NK-92 (cell line): Measurements from ENCODE around the gene DCST2.
A peak's percentile ranks its signal among the peaks of the same experiment; 100 is the strongest.
"Not testable (repeated sequence)": the region's sequence is repeated elsewhere in the genome, so short reads cannot be mapped to it uniquely, and the experiment has no call there.

Experiments used
- DNase-seq: peaks from one replicate; lab custom pipeline; 2025; ENCODE audit not compliant: unreplicated experiment; lab: John Stamatoyannopoulos, UW

DCST2 gene

GRCh38 chr1:154983776-154984466 lies 49.7 kb downstream of the DCST2 start:
- DNase-seq: no peak

- DNase-seq: peak; percentile 80
These were observed 50.5 kb downstream of the DCST2 start, which contains the start of gene FLAD1 for GRCh38 chr1:154982897-154983648. Gene FLAD1 (plus strand): TSS chr1:154983344. CDS start chr1:154983695, 351 bp downstream.

GRCh38 chr1:154982341-154982740 lies 51.2 kb downstream of the DCST2 start:
- no peak for DNase-seq

DNA sequence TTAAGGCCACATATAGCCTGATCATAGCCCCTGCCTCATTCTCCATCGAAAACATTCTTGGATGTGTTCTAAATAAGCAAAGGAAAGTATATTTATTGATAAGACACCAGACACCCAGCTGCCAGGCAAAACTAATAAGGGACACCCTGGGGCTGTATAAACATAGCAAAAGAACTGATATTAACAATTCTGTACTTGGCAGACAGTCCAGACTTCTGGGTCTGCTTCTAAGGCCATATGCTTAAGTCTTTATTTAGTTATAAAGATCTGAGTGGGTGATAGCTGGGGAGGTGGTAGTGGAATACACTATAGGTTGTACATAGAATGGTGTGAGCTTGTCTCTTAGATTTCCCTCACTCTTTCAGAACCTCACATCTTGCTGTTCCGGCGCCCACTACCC lies 55.2 kb downstream of the DCST2 start:
- no peak for DNase-seq

DNA sequence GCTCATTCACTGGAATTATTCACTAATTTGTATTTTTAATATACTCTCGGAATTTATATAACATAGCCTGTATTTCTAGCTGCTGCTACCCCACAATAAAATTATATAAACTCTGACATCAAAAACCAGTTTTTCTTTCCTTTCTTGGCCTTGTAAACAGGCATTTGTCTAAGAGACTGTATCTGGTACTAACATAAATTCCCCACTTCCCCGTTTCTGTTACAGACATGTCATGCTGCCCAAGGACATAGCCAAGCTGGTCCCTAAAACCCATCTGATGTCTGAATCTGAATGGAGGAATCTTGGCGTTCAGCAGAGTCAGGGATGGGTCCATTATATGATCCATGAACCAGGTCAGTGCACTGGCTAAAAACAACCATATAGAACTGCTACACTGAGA lies 55.8 kb downstream of the DCST2 start:
- DNase-seq: not testable (repeated sequence)

DNA sequence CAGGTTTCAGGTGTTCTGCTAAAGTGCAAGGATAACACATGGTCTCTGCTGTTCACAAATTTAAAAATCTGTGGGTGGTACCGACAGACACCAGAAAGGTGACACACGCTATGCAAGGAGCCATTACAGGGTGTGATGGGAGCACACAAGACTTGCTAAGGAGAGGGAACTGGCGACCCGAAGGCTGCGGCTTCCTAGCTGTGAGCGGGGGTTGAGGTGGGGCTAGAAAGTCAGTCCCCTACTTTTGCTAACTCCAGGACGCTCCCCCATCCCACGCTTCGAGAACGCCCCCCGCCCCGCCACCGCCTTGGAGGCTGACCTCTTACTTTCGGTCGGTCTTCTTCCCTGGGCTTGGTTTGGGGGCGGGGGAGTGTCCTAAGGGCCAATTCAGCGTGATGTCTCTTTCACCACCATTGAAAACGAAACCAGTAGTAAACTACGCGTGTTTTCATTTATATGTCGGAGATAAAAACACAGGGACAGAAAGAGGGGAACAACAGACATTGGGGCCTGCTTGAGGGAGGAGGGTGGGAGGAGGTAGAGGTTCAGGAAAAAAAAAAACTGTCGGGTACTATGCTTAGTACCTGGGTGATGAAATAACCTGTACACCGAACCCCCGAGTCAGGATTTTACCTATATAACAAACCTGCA lies 58.0 kb downstream of the DCST2 start:
- DNase-seq: no peak

DNA sequence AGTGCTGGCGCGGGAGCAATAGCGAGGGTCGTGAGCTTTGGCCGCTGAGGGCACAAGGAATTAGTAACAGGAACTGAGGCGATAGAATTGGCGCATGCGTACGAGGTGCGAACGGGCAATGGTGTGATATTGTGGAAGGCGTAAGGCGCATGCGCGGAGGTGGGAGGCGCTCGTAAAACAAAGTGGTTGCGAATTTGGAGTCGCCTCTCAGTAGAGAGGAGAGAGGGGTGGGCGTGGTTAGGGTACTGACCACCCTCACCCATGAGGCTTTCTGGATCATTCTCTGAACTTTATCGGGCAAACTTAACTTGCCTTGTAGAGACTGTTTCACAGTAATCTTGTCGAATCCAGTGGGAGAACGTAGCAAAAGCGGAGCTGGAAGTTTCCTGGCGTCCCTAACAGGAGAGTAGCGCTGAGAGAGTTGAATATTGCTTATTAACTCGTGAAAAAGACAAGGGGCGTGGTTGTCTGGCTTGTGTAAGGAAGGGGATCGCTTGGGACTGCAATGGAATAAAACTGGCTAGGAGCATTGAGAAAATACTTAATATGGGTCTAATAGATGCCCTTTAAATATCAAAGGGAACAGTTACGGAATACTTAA lies 58.7 kb downstream of the DCST2 start:
- peak; percentile 81 for DNase-seq

GRCh38 chr1:154974102-154974807 lies 59.3 kb downstream of the DCST2 start, which contains the start of gene CKS1B:
Gene CKS1B (plus strand): TSS chr1:154974681. CDS start chr1:154974746, 65 bp downstream.
- DNase-seq: peak; percentile 82

DNA sequence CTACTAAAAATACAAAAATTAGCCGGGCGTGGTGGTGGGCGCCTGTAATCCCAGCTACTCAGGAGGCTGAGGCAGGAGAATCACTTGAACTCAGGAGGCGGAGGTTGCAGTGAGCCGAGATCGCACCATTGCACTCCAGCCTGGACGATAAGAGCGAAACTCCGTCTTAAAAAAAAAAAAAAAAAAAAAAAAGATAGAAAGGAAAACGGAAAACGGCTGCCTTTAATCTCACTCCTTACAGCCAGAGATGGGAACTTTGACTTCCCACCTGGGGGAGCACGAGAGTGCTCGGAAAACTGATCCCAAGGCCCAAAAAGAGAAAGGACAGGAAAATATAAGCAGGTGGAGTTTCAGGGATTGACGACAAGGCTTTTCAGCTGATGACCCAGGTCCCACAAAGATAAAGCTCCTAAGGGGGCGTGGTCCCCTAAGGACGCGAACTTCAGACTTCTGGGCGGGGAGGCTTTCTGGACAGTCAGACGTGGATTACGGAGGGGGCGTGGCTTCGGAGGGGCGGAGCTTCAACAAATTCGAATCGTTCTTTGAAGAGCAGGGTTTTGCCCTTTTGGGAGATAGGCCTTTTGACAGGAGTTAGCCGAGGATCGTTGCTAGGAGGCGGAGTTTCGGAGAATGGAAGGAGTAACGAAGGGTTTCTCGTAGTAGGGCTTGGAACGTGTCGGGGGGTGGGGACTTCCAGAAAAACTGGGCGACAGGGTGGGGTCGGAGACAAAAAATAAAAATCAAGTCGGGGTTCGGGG lies 60.1 kb downstream of the DCST2 start:
- DNase-seq: peak; percentile 20

DNA sequence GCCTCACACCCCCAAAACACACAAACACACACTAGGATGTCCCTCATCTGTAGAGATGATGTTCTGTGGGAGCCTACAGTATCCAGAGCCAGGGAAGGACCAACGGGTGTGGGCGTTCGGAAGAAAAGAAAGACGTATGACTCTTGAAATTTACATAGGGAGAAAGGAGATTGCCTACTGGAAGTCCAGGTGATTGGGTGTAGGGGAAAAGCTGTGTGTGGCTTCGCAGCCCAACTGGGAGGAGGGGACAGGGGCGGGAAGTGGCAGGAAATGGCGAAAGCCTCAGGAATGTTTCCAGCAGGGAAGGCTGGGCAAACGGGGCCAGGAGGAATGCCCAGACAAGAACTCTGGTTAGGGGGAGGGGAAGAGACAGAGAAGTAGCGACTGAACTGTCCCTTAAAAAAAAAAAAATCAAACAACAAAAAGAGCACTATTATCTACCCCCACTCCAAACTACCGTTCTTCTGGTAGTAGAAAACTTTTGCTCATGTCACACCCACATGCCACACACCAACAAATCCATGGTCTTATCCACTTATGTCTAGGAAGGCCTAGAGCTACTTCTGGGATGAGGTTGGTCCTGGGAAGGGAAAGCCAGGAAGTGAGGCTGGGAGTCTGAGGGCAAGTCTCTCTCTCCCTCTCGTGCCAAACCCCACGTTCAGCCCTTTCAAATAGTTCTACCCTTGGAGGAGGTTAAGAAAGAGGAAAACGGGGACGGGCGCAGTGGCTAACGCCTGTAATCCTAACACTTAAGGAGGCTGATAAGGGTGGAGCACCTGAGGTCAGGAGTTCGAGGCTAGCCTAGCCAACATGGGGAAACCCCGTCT lies 60.9 kb downstream of the DCST2 start:
- DNase-seq: no peak

- no peak for DNase-seq
These were observed 61.4 kb downstream of the DCST2 start for GRCh38 chr1:154972213-154972516.

DNA sequence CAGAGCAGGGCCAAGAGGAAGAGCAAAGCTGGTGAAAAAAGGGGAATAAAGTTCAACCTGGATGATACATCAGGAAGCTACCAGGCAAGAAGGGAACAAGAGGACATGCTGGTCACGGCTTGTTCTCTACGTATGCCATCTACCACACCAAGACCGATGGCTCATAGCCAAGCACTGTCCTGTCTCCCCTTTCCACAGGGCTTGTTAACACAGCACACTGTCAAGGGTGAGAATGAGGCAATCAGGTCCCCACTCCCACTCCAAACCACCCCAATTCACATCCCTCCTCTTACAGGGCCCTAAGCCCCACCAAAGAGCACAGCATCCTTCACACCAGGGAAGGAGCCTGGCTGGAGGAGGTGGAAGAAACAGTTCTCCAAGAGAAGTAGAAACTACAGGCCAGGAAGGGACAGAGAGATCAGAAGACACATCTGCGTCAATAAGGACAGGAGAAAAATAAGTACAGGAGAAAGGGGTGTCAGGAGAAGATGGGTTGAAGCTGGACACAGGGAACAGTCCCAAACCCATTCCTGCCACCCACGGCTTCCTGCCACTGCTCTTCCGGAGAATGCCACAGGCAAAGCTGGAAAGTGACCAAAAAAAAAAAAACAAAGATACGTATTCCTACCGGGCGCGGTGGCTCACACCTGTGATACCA lies 62.1 kb downstream of the DCST2 start:
- no peak for DNase-seq

DNA sequence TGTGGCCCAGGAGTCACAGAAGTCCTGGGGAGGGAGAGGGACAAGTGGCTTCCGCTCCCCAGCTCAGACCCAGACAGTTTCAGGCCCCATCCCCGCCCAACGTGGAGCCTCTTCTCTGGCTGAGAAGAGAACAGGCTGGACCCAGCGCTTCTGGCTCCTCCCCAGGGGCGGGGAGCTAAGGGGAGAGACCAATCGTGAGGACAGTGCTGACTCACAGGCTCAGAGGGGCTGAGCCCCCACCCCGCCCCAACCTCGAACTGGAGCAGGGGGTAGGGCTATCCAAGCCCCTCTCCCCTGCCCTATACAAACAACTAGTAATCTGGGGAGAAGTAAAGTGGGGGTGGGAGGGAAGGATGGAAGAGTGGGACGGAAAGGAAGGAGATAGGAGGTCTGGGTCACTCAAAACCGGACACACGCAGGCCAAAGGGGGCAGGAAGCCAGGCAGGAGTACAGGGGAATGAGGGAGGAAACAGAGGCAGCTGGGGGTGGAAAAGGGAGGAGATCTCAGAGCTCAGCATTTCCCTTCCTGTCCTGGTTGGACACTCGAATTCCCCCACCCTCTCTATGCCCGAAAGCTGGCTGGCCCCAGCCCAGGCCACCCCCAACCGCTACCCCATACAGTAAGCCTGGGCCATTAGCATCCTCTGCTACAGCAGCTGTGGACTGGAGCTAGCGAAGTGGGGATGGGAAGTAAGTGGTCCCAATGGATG lies 62.8 kb downstream of the DCST2 start, which contains the start of gene SHC1:
Gene SHC1 (minus strand): TSS at position 117 of the 710 bp plus-strand sequence. CDS start 221 bp downstream, outside the sequence.
- no peak for DNase-seq

DNA sequence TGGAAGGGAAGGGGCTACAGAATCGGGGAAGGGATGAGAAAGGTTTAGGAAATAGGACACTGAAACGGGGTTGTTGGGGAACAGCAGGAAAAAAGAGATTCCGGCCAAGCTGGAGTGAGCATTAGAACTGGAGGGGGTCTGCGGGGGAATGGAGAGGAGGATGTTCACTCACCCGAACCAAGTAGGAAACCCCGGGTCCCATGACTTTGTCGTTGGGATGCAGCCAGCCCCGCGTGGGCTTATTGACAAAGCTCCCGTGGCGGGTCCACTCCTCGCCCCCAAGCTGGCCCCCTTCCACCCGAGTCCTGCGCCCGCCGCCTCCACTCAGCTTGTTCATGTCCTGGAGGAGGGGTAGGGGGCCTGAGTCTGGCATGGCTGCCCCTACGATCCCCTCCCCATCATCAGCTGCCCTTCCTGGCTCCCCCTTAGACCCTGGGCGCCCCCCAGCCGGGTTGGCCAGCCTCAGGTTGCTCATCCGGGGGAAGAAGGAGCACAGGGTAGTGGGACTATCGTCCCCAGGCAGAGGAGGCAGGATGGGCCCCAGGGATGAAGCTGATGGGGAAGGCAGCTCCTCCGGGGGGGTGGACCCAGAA lies 63.6 kb downstream of the DCST2 start:
- DNase-seq: no peak

- DNase-seq: no peak
These were observed 64.3 kb downstream of the DCST2 start for GRCh38 chr1:154969246-154969645.

DNA sequence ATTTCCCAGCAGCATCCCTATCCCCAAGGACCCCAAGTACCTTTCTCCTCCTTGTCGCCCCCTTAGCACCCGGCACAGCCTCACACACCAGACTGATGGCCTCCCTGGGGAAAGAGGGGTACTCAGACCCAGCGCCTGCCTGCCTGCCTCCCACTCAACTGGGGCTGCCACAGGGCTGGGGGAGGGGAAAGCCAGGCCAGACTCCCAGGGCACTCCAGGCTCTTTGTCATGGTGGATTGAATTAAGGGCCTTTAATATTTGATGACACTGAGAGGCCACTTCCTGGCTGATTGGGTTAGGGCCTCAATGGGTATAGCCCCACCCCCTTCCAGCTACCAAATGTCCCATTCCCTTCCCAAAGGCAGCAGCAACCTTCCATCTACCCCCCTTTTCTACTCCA lies 64.8 kb downstream of the DCST2 start:
- DNase-seq: no peak
